Activated T-cell treated with anti-CD3 and anti-CD28 coated beads, Interleukin-2, amount 50 U/mL, for 24 hours (primary cell): ENCODE data around the gene KMT5C.

Experiments
- DNase-seq: peaks from one replicate; pipeline ENCODE4 v3.0.0-alpha.2; 2020
- H3K27ac Mint-ChIP-seq: 2 replicates; pipeline ENCODE4 v1.8.0; 2020; ENCODE audit warnings: mild to moderate bottlenecking, mixed read lengths
- H3K27me3 Mint-ChIP-seq: 2 replicates; pipeline ENCODE4 v1.8.0; 2020; ENCODE audit warnings: mixed read lengths
- H3K36me3 Mint-ChIP-seq: 2 replicates; pipeline ENCODE4 v1.8.0; 2020; ENCODE audit warnings: low read depth, mixed read lengths
- H3K4me1 Mint-ChIP-seq: 2 replicates; pipeline ENCODE4 v1.8.0; 2020; ENCODE audit warnings: low read depth, mixed read lengths
- H3K4me3 Mint-ChIP-seq: 2 replicates; pipeline ENCODE4 v1.8.0; 2020; ENCODE audit warnings: mild to moderate bottlenecking, moderate library complexity, mixed read lengths
- H3K9me3 Mint-ChIP-seq: 2 replicates; pipeline ENCODE4 v1.8.0; 2020; ENCODE audit warnings: mixed read lengths

The KMT5C gene

GRCh38 chr19:55339105-55339888 lies at the start of gene KMT5C:
TSS of gene KMT5C (plus strand) at chr19:55339876. CDS start at chr19:55341937, 2,061 bp downstream.
- H3K36me3 Mint-ChIP-seq: peaks cover 24% of the 10 kb centered on the region
- H3K4me1 Mint-ChIP-seq: peaks cover 17% of the 10 kb centered on the region
- H3K9me3 Mint-ChIP-seq: no peaks in the 10 kb centered on the region
- H3K27ac Mint-ChIP-seq: peak within 1 kb of the TSS; percentile 95
- H3K4me3 Mint-ChIP-seq: peak within 1 kb of the TSS; percentile 84
- peak; percentile 100 for DNase-seq
- H3K27me3 Mint-ChIP-seq: peaks cover 4% of the 10 kb centered on the region

GRCh38 chr19:55297267-55297666 lies 42.4 kb upstream of the KMT5C start:
- no peak overlapping the region for H3K27ac Mint-ChIP-seq
- H3K36me3 Mint-ChIP-seq: no peaks in the 10 kb centered on the region

GRCh38 chr19:55299991-55300390 lies 39.7 kb upstream of the KMT5C start:
- Mint-ChIP-seq H3K4me3 (no peak overlapping the region), H3K36me3 (no peaks in the 10 kb centered on the region)

More at GRCh38 chr19:55297267-55297666, 42.4 kb upstream of the KMT5C start:
- Mint-ChIP-seq H3K27me3 (no peaks in the 10 kb centered on the region), H3K4me3 (no peak overlapping the region), H3K4me1 (peaks cover 10% of the 10 kb centered on the region), H3K9me3 (no peaks in the 10 kb centered on the region)
- no peak for DNase-seq

GRCh38 chr19:55300886-55301458 lies 38.7 kb upstream of the KMT5C start:
- Mint-ChIP-seq H3K4me3 (peak overlapping the region; percentile 86), H3K4me1 (peaks cover 12% of the 10 kb centered on the region), H3K27me3 (no peaks in the 10 kb centered on the region), H3K36me3 (peaks cover 2% of the 10 kb centered on the region), H3K27ac (no peak overlapping the region), H3K9me3 (no peaks in the 10 kb centered on the region)
- DNase-seq: no peak

More at GRCh38 chr19:55299991-55300390, 39.7 kb upstream of the KMT5C start:
- no peak for DNase-seq
- Mint-ChIP-seq H3K4me1 (peaks cover 10% of the 10 kb centered on the region), H3K27ac (no peak overlapping the region), H3K27me3 (no peaks in the 10 kb centered on the region), H3K9me3 (no peaks in the 10 kb centered on the region)

DNA sequence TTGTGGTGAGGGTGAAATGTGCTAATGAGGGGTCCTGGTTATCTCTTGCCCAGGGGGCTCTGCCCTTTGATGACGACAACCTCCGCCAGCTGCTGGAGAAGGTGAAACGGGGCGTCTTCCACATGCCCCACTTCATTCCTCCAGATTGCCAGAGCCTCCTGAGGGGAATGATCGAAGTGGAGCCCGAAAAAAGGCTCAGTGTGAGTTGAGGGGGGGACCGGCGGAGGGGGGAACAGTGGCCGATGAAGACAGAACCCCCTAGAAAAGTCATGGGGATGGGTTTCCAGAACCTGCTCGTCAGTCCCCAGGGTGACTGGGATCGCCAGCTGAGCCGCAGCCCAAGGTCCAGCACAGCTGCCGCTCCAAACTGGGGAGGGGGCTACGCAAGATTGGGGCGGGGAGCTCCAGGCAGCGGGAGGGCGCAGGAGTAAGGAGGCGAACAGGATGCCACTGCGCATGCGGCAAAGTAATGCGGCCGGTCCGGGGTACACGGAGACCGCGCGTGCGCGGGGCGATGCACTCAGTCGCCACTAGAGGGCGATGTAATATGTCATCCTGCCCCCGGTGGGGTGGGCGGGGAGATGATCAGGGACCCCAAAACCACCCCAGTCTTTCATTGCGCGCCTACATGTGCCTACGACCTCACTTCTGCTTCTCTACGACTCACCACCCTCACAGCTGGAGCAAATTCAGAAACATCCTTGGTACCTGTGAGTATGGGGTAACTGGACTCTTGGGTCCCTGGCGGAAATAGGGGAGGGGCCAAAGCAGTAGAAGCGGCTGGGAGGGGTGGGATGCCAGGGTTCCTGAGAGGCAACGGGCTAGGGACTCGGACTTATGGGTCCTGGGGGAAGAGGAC lies 38.0 kb upstream of the KMT5C start:
- peaks cover 2% of the 10 kb centered on the region for H3K36me3 Mint-ChIP-seq
- H3K4me1 Mint-ChIP-seq: peaks cover 12% of the 10 kb centered on the region

DNA sequence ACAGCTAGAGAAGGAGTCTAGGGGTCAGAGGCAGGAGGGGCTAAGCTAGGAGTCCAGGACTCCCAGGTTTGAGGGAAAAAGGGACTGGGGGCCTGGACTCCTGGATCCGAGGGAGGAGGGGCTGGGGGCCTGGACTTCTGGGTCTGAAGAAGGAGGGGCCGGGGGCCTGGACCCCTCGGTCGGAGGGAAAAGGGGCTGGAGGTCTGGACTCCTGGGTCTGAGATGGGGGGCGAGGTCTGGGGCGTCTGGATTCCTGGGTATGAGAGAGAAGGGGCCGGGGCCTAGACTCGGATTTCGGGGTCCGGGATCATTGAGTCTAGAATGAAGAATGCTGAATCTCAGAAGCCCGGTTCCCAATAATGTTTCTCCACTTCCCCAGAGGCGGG lies 37.4 kb upstream of the KMT5C start:
- H3K9me3 Mint-ChIP-seq: no peaks in the 10 kb centered on the region
- peak overlapping the region; percentile 86 for H3K4me3 Mint-ChIP-seq
- no peak for DNase-seq
- H3K27ac Mint-ChIP-seq: peak overlapping the region; percentile 95
- peaks cover 12% of the 10 kb centered on the region for H3K4me1 Mint-ChIP-seq
- peaks cover 5% of the 10 kb centered on the region for H3K36me3 Mint-ChIP-seq
- H3K27me3 Mint-ChIP-seq: no peaks in the 10 kb centered on the region

More for the DNA sequence above, 38.0 kb upstream of the KMT5C start:
- H3K4me3 Mint-ChIP-seq: peak overlapping the region; percentile 86
- H3K27me3 Mint-ChIP-seq: no peaks in the 10 kb centered on the region
- peak overlapping the region; percentile 95 for H3K27ac Mint-ChIP-seq
- DNase-seq: peak; percentile 99
- no peaks in the 10 kb centered on the region for H3K9me3 Mint-ChIP-seq

DNA sequence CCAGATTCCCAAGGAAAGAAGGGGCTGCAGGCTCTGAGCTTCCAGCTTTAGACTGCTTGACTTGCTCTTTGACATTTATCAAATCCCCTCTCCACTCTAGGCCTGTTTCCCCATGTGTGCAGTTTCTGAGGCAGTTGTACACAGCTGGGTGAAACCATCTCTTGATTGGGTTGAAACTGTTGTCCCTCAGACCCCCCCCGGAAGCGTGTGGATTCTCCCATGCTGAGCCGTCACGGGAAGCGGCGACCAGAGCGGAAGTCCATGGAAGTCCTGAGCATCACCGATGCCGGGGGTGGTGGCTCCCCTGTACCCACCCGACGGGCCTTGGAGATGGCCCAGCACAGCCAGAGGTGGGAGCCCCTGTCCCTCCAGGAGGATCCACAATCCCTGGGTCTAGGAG lies 36.2 kb upstream of the KMT5C start:
- no peak overlapping the region for H3K27ac Mint-ChIP-seq
- H3K4me3 Mint-ChIP-seq: no peak overlapping the region
- no peaks in the 10 kb centered on the region for H3K27me3 Mint-ChIP-seq
- H3K9me3 Mint-ChIP-seq: no peaks in the 10 kb centered on the region
- DNase-seq: no peak
- H3K36me3 Mint-ChIP-seq: peaks cover 7% of the 10 kb centered on the region
- peaks cover 12% of the 10 kb centered on the region for H3K4me1 Mint-ChIP-seq

DNA sequence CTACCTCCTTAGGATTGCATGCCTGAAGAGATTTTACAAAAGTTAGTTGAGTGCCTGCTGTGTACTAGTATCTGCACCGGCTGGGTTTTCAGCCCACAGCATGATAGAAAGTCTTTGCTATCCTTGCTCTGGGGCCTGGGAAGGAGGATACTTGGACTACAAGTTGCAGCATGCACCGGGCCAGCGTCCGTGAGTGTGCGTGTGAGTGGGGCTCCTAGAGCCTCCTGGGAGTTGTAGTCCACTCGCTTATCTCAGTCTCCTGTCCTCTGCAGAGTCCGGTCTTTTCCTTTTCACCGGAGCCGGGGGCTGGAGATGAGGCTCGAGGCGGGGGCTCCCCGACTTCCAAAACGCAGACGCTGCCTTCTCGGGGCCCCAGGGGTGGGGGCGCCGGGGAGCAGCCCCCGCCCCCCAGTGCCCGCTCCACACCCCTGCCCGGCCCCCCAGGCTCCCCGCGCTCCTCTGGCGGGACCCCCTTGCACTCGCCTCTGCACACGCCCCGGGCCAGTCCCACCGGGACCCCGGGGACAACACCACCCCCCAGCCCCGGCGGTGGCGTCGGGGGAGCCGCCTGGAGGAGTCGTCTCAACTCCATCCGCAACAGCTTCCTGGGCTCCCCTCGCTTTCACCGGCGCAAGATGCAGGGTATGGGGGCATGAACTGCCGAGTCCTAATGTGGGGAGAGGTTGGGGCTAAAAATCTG lies 35.2 kb upstream of the KMT5C start:
- DNase-seq: no peak
- no peaks in the 10 kb centered on the region for H3K9me3 Mint-ChIP-seq
- H3K36me3 Mint-ChIP-seq: peaks cover 11% of the 10 kb centered on the region
- H3K4me3 Mint-ChIP-seq: no peak overlapping the region
- no peaks in the 10 kb centered on the region for H3K27me3 Mint-ChIP-seq
- H3K27ac Mint-ChIP-seq: no peak overlapping the region
- peaks cover 12% of the 10 kb centered on the region for H3K4me1 Mint-ChIP-seq

- Mint-ChIP-seq H3K27ac (no peak overlapping the region), H3K9me3 (no peaks in the 10 kb centered on the region), H3K36me3 (peaks cover 11% of the 10 kb centered on the region), H3K4me1 (peaks cover 12% of the 10 kb centered on the region), H3K4me3 (no peak overlapping the region), H3K27me3 (no peaks in the 10 kb centered on the region)
- no peak for DNase-seq
Measured at GRCh38 chr19:55304980-55305379, 34.7 kb upstream of the KMT5C start.

DNA sequence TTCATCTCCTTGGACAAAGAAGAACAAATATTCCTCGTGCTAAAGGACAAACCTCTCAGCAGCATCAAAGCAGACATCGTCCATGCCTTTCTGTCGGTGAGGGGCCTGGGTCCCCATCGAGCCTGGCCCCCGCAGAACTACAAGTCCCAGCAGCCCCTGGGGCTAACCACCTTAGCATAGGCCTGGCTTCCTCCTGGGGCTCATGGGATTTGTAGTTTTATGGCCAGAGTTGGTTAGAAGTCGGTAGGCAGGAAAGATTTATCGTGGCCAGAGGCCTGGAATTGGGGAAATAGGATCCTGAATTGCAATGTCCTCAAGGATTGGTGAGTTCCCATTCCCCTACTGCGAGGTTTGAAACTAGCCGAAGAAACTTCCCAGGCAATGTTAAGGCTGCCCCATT lies 34.2 kb upstream of the KMT5C start:
- H3K4me3 Mint-ChIP-seq: no peak overlapping the region
- peaks cover 12% of the 10 kb centered on the region for H3K4me1 Mint-ChIP-seq
- H3K9me3 Mint-ChIP-seq: no peaks in the 10 kb centered on the region
- no peaks in the 10 kb centered on the region for H3K27me3 Mint-ChIP-seq
- H3K27ac Mint-ChIP-seq: peak overlapping the region; percentile 50
- peak; percentile 67 for DNase-seq
- H3K36me3 Mint-ChIP-seq: peaks cover 11% of the 10 kb centered on the region

- DNase-seq: no peak
- H3K4me1 Mint-ChIP-seq: peaks cover 12% of the 10 kb centered on the region
- H3K27ac Mint-ChIP-seq: no peak overlapping the region
- no peak overlapping the region for H3K4me3 Mint-ChIP-seq
- H3K36me3 Mint-ChIP-seq: peaks cover 11% of the 10 kb centered on the region
- no peaks in the 10 kb centered on the region for H3K9me3 Mint-ChIP-seq
- H3K27me3 Mint-ChIP-seq: no peaks in the 10 kb centered on the region
Measured at GRCh38 chr19:55305983-55306562, 33.6 kb upstream of the KMT5C start.

GRCh38 chr19:55306712-55307111 lies 33.0 kb upstream of the KMT5C start:
- H3K4me3 Mint-ChIP-seq: no peak overlapping the region
- peaks cover 11% of the 10 kb centered on the region for H3K36me3 Mint-ChIP-seq
- H3K27ac Mint-ChIP-seq: no peak overlapping the region
- H3K9me3 Mint-ChIP-seq: no peaks in the 10 kb centered on the region
- no peaks in the 10 kb centered on the region for H3K27me3 Mint-ChIP-seq
- DNase-seq: no peak
- H3K4me1 Mint-ChIP-seq: peaks cover 6% of the 10 kb centered on the region

GRCh38 chr19:55308281-55308680 lies 31.4 kb upstream of the KMT5C start:
- DNase-seq: no peak
- no peaks in the 10 kb centered on the region for H3K9me3 Mint-ChIP-seq
- H3K4me1 Mint-ChIP-seq: peaks cover 2% of the 10 kb centered on the region
- no peak overlapping the region for H3K27ac Mint-ChIP-seq
- no peak overlapping the region for H3K4me3 Mint-ChIP-seq
- no peaks in the 10 kb centered on the region for H3K27me3 Mint-ChIP-seq
- peaks cover 11% of the 10 kb centered on the region for H3K36me3 Mint-ChIP-seq

GRCh38 chr19:55309448-55309847 lies 30.2 kb upstream of the KMT5C start:
- Mint-ChIP-seq H3K27ac (no peak overlapping the region), H3K4me3 (no peak overlapping the region), H3K9me3 (no peaks in the 10 kb centered on the region), H3K27me3 (no peaks in the 10 kb centered on the region), H3K4me1 (peaks cover 2% of the 10 kb centered on the region), H3K36me3 (peaks cover 11% of the 10 kb centered on the region)
- no peak for DNase-seq
